B cell (primary cell): ENCODE data around the gene RAB10. TPM values are rescaled to one million over a fixed set of nuclear protein-coding genes. Genes with fewer than 3 reads are reported as not detected.

Source experiments
- ATAC-seq: fragments of 200-7000 bp; cut with Tn5 transposase; one replicate; pipeline ENCODE4 v1.10.0; 2021; ENCODE audit warnings: low read depth, mild to moderate bottlenecking, moderate number of reproducible peaks, moderate library complexity
- CTCF ChIA-PET: fragments of 350-600 bp; sonication (Branson Sonifier 250); formaldehyde crosslinking; loops from one replicate; lab custom pipeline; 2021; ENCODE audit warnings: antibody characterized with exemption, inconsistent platforms; lab: Charles Lee
- POLR2A ChIA-PET: fragments of 350-600 bp; sonication (Branson Sonifier 250); formaldehyde crosslinking; loops from one replicate; lab custom pipeline; 2021; ENCODE audit warnings: antibody characterized with exemption; lab: Charles Lee
- DNase-seq: peaks from one replicate; pipeline ENCODE4 v3.0.0; 2013
- H2AFZ ChIP-seq: 2 replicates; pipeline ENCODE4 v1.6.1; 2012; ENCODE audit warnings: mild to moderate bottlenecking, low read depth, low read length; ENCODE audit not compliant: insufficient read depth, poor library complexity, severe bottlenecking
- H3K27ac ChIP-seq, 2 donors: 1 replicate in 1 of 2; 2 replicates in 1 of 2; pipeline ENCODE4 v1.5.1; 2012 to 2013; ENCODE audit warnings: low read length in 2 of 2, mild to moderate bottlenecking in 2 of 2, moderate library complexity in 1 of 2
- H3K27me3 ChIP-seq, 4 experiments: fragments of 200-600 bp in 1 of 4; sonication (generic) in 1 of 4; replicated peaks in 1 of 4; 1 replicate in 2 of 4; 2 replicates in 2 of 4; pipeline versions ENCODE4 v1.6.1 to v1.7.0; 2013 to 2016; ENCODE audit warnings: low read length in 3 of 4, mild to moderate bottlenecking in 2 of 4, mixed read lengths in 1 of 4, moderate library complexity in 1 of 4; ENCODE audit not compliant: insufficient read depth in 4 of 4, control insufficient read depth in 3 of 4; ENCODE audit errors: control extremely low read depth in 1 of 4
- H3K36me3 ChIP-seq, 2 experiments: replicated peaks in 1 of 2; 1 replicate in 1 of 2; 2 replicates in 1 of 2; pipeline versions ENCODE4 v1.6.1 to v1.7.1; 2013; ENCODE audit warnings: low read length in 1 of 2; ENCODE audit not compliant: insufficient read depth in 2 of 2, control insufficient read depth in 1 of 2; ENCODE audit errors: control extremely low read depth in 1 of 2, extremely low read depth in 1 of 2
- H3K4me1 ChIP-seq, 2 donors: fragments of 200-600 bp in 1 of 2; sonication (generic) in 1 of 2; 1 replicate in 1 of 2; 2 replicates in 1 of 2; pipeline versions ENCODE4 v1.5.1 to v1.6.1; 2013 to 2017; ENCODE audit warnings: low read length in 2 of 2; ENCODE audit not compliant: control insufficient read depth in 2 of 2, insufficient read depth in 2 of 2
- H3K4me2 ChIP-seq: replicated peaks from 2 replicates; pipeline ENCODE3; 2012; ENCODE audit warnings: mild to moderate bottlenecking, low read depth, low read length; ENCODE audit not compliant: poor library complexity, severe bottlenecking
- H3K4me3 ChIP-seq, 5 experiments: fragments of 200-600 bp in 1 of 5; sonication (generic) in 1 of 5; 1 replicate in 3 of 5; 2 replicates in 2 of 5; pipeline versions ENCODE4 v1.5.1 to v1.7.0; 2011 to 2016; ENCODE audit warnings: low read length in 4 of 5, mild to moderate bottlenecking in 4 of 5, low read depth in 2 of 5, control low read depth in 1 of 5, moderate library complexity in 1 of 5; ENCODE audit not compliant: insufficient read depth in 1 of 5; ENCODE audit errors: control extremely low read depth in 1 of 5, extremely low read depth in 1 of 5
- H3K79me2 ChIP-seq: fragments of 200-600 bp; sonication (generic); one replicate; pipeline ENCODE4 v1.6.0; 2016; ENCODE audit warnings: low read length; ENCODE audit not compliant: control insufficient read depth, insufficient read depth
- H3K9ac ChIP-seq: fragments of 200-600 bp; sonication (generic); 2 replicates; pipeline ENCODE4 v1.6.1; 2017; ENCODE audit warnings: mild to moderate bottlenecking, low read length, moderate library complexity
- H3K9me3 ChIP-seq, 3 donors: one replicate each; pipeline versions ENCODE4 v1.6.1 to v1.7.1; 2013; ENCODE audit warnings: low read length in 2 of 3; ENCODE audit not compliant: control insufficient read depth in 2 of 3, insufficient read depth in 1 of 3; ENCODE audit errors: control extremely low read depth in 1 of 3
- H4K20me1 ChIP-seq: 2 replicates; pipeline ENCODE4 v1.6.0; 2012; ENCODE audit warnings: mild to moderate bottlenecking, low read length; ENCODE audit not compliant: insufficient read depth, control insufficient read depth, poor library complexity, severe bottlenecking
- H3K27ac Mint-ChIP-seq: one replicate; pipeline ENCODE4 v1.8.0; 2021; ENCODE audit warnings: mixed read lengths
- H3K27me3 Mint-ChIP-seq: one replicate; pipeline ENCODE4 v1.8.0; 2021; ENCODE audit warnings: mixed read lengths
- H3K4me1 Mint-ChIP-seq: one replicate; pipeline ENCODE4 v1.8.0; 2021; ENCODE audit warnings: mixed read lengths
- H3K4me3 Mint-ChIP-seq: one replicate; pipeline ENCODE4 v1.8.0; 2021; ENCODE audit warnings: mixed read lengths
- H3K9me3 Mint-ChIP-seq: one replicate; pipeline ENCODE4 v1.8.0; 2022; ENCODE audit warnings: mixed read lengths; ENCODE audit not compliant: insufficient read depth
- CTCF ChIP-seq: fragments of 200-600 bp; IDR thresholded peaks from one replicate; pipeline ENCODE4 v1.8.0; 2022; ENCODE audit warnings: antibody characterized with exemption, mild to moderate bottlenecking
- EZH2 ChIP-seq: IDR thresholded peaks from 2 replicates; pipeline ENCODE4 v1.6.1; 2012; ENCODE audit warnings: borderline replicate concordance, low read depth, mild to moderate bottlenecking, moderate library complexity, low read length; ENCODE audit not compliant: insufficient read depth, poor library complexity, severe bottlenecking
- WGBS: methylation state at CpG from one replicate; pipeline ENCODE4 v1.1.5; 2013; ENCODE audit warnings: missing lambda C conversion rate; ENCODE audit not compliant: insufficient coverage; 5-methylcytosine and 5-hydroxymethylcytosine counted together
- intact Hi-C: fragments of 100-400 bp; cut with micrococcal nuclease; formaldehyde crosslinking; loops from one replicate; pipeline ENCODE4 v1.10.0; 2022
- polyA minus RNA-seq: library from RNA; depleted of rRNA, polyadenylated mRNA; stranded (reverse); fragments of >200 nt; gene quantifications from 2 replicates; pipeline ENCODE4 v1.2.3, GENCODE V29; 2012
- polyA plus RNA-seq: library from polyadenylated mRNA; depleted of rRNA; stranded (reverse); fragments of >200 nt; gene quantifications from 2 replicates; pipeline ENCODE4 v1.2.3, GENCODE V29; 2012
- total RNA-seq, 2 donors: library from RNA; stranded (reverse); fragments of 120-200 nt in 1 of 2; gene quantifications; 1 replicate in 1 of 2; 2 replicates in 1 of 2; pipeline versions ENCODE4 v1.2.3 to v1.2.4, GENCODE V29; 2013 to 2022

RAB10 gene
- total RNA-seq (64.1 and 66.7 TPM in 2 replicates), polyA plus RNA-seq (21.7 and 22.4 TPM in 2 replicates), polyA minus RNA-seq (20.0 and 24.7 TPM in 2 replicates)
- 49.3 TPM for total RNA-seq (2013)

GRCh38 chr2:26033818-26034636, at the start of gene RAB10:
RAB10 (plus strand) TSS chr2:26034084; CDS start chr2:26034609, 525 bp downstream.
- peaks cover 22 to 29% of the 10 kb centered on the region in 2 donors for H3K4me1 ChIP-seq
- TF ChIP-seq CTCF (no peak), EZH2 (no peak)
- ChIA-PET CTCF (interaction anchor here (0.6 to 1.7 kb wide), 8 partner anchors 41 to 211 kb away, joined by 3 to 4 read pairs (median 3); partner anchors contain the start of genes ASXL2 and HADHB), POLR2A (interaction anchor here (0.5 to 1.8 kb wide), 3 partner anchors 156 to 770 kb away, joined by 3 to 4 read pairs (median 3); partner anchors contain the start of genes ASXL2 and HADHA)
- intact Hi-C loops = loop anchor here (1.0 to 5.0 kb wide), 6 partner anchors 52 to 1062 kb away; partner anchors contain the start of genes ADGRF3, DNAJC27, DTNB and HADHA
- Mint-ChIP-seq H3K27me3 (no peaks in the 10 kb centered on the region), H3K27ac (peak within 1 kb of the TSS; percentile 98), H3K4me1 (peaks cover 39% of the 10 kb centered on the region), H3K9me3 (no peaks in the 10 kb centered on the region), H3K4me3 (peak within 1 kb of the TSS; percentile 97)
- no peaks in the 10 kb centered on the region for H3K9me3 ChIP-seq
- H3K4me3 ChIP-seq = peak within 1 kb of the TSS; percentile 78 to 97 (median 89)
- peaks cover 55% of the 10 kb centered on the region for H3K79me2 ChIP-seq
- H3K27me3 ChIP-seq = no peaks in the 10 kb centered on the region
- H3K4me2 ChIP-seq = peak within 1 kb of the TSS; percentile 97
- WGBS = under 1% methylated on average over 93 of the region's 94 CpGs
- peak within 1 kb of the TSS; percentile 99 for H2AFZ ChIP-seq
- H4K20me1 ChIP-seq = peaks cover 34% of the 10 kb centered on the region
- DNase-seq (peak; percentile 100), ATAC-seq (peak; percentile 91)
- H3K36me3 ChIP-seq = no peaks in the 10 kb centered on the region
- peak within 1 kb of the TSS; percentile 81 to 94 for H3K27ac ChIP-seq
- peak within 1 kb of the TSS; percentile 87 for H3K9ac ChIP-seq
